T-cell (primary cell): ENCODE measurements around the gene PSORS1C2. TPM values are rescaled to one million over a fixed set of nuclear protein-coding genes. Genes with fewer than 3 reads are reported as not detected.
A peak's percentile ranks its signal among the peaks of the same experiment; 100 is the strongest.

Experiments
- ATAC-seq, 4 experiments: fragments of 200-7000 bp in 3 of 4; fragments of 150-1000 bp in 1 of 4; cut with Tn5 transposase; replicated peaks in 1 of 4; 1 replicate in 3 of 4; 2 replicates in 1 of 4; pipeline ENCODE4 v1.10.0; 2021; ENCODE audit warnings: moderate library complexity in 3 of 4, mild to moderate bottlenecking in 2 of 4, moderate number of reproducible peaks in 1 of 4
- CTCF ChIA-PET, 2 donors: fragments of 300-600 bp; sonication (Branson Sonifier 250); formaldehyde crosslinking; loops; one replicate each; lab custom pipeline; 2022; ENCODE audit warnings: antibody characterized with exemption in 2 of 2; lab: Charles Lee
- POLR2A ChIA-PET, 2 donors: fragments of 300-600 bp; sonication (Branson Sonifier 250); formaldehyde crosslinking; loops; one replicate each; lab custom pipeline; 2022; ENCODE audit warnings: antibody characterized with exemption in 2 of 2; lab: Charles Lee
- DNase-seq, 35 experiments: peaks; one replicate each; pipeline versions ENCODE4 v3.0.0 to v3.0.0-alpha.2; 2013 to 2023
- H3K27ac ChIP-seq: one replicate; pipeline ENCODE4 v1.5.1; 2013; ENCODE audit warnings: low read length
- H3K27me3 ChIP-seq, 2 experiments: replicated peaks in 1 of 2; 1 replicate in 1 of 2; 2 replicates in 1 of 2; pipeline versions ENCODE4 v1.6.1 to v1.7.0; 2013; ENCODE audit warnings: low read length in 1 of 2, mixed read lengths in 1 of 2; ENCODE audit not compliant: control insufficient read depth in 2 of 2, insufficient read depth in 2 of 2; ENCODE audit errors: extremely low read depth in 1 of 2
- H3K36me3 ChIP-seq, 2 donors: 1 replicate in 1 of 2; 2 replicates in 1 of 2; pipeline versions ENCODE4 v1.6.1 to v1.7.0; 2013; ENCODE audit warnings: low read length in 1 of 2; ENCODE audit not compliant: control insufficient read depth in 2 of 2, insufficient read depth in 1 of 2; ENCODE audit errors: extremely low read depth in 1 of 2
- H3K4me1 ChIP-seq, 2 experiments: 1 replicate in 1 of 2; 2 replicates in 1 of 2; pipeline versions ENCODE4 v1.6.1 to v1.7.0; 2013; ENCODE audit warnings: low read length in 2 of 2, mixed read lengths in 1 of 2; ENCODE audit not compliant: insufficient read depth in 2 of 2, control insufficient read depth in 1 of 2; ENCODE audit errors: extremely low read depth in 1 of 2
- H3K4me3 ChIP-seq, 2 donors: 1 replicate in 1 of 2; 2 replicates in 1 of 2; pipeline versions ENCODE4 v1.5.1 to v1.7.0; 2013; ENCODE audit warnings: mild to moderate bottlenecking in 2 of 2, low read length in 1 of 2, moderate library complexity in 1 of 2; ENCODE audit not compliant: control insufficient read depth in 1 of 2; ENCODE audit errors: extremely low read depth in 1 of 2
- H3K9me3 ChIP-seq: 2 replicates; pipeline ENCODE4 v1.7.0; 2013
- H3K27ac Mint-ChIP-seq, 2 donors: one replicate each; pipeline ENCODE4 v1.8.0; 2020 to 2021; ENCODE audit warnings: mild to moderate bottlenecking in 2 of 2, mixed read lengths in 2 of 2
- H3K27me3 Mint-ChIP-seq, 2 donors: one replicate each; pipeline ENCODE4 v1.8.0; 2021 to 2022; ENCODE audit warnings: mixed read lengths in 2 of 2
- H3K36me3 Mint-ChIP-seq: one replicate; pipeline ENCODE4 v1.8.0; 2021; ENCODE audit warnings: mixed read lengths
- H3K4me1 Mint-ChIP-seq, 3 donors: one replicate each; pipeline ENCODE4 v1.8.0; 2020 to 2022; ENCODE audit warnings: mixed read lengths in 3 of 3, mild to moderate bottlenecking in 1 of 3
- H3K4me3 Mint-ChIP-seq, 3 donors: one replicate each; pipeline ENCODE4 v1.8.0; 2020 to 2022; ENCODE audit warnings: mild to moderate bottlenecking in 3 of 3, mixed read lengths in 3 of 3, moderate library complexity in 3 of 3
- H3K9me3 Mint-ChIP-seq, 3 donors: one replicate each; pipeline ENCODE4 v1.8.0; 2020 to 2022; ENCODE audit warnings: mixed read lengths in 3 of 3
- WGBS: methylation state at CpG from one replicate; pipeline ENCODE4 v1.1.5; 2013; ENCODE audit warnings: missing lambda C conversion rate; ENCODE audit not compliant: insufficient coverage; 5-methylcytosine and 5-hydroxymethylcytosine counted together
- total RNA-seq, 35 experiments: library from RNA in 6 of 35; stranded (reverse) in 6 of 35; fragments of 120-200 nt in 1 of 35; gene quantifications; one replicate each; pipeline versions ENCODE4 v1.2.1 to v1.2.4 and lab custom pipeline; 2013 to 2026

PSORS1C2 gene
- total RNA-seq, 5 donors from 2014 or later (not counting 1 experiment from before 2014, with no cell fraction given) = not detected

DNA sequence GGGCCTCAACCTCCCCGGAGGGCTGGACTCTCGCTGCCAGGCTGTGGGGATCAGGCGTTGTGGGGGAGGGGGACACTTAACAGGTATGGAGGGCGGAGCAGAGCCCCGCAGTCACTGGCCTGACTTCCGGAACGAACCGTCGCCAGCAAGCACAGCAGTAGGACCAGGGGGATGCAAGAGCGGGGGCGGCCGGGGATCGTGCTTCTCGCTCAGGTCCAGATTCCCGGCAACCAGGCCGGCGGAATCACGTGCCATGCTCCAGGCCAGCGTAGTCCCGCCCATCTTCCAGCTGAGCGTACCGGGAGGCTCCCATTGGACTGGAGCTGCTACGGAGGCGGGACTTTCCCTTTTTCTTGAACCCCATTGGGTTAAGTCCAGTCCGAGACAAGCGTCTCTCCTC is 41.6 kb upstream of the PSORS1C2 start:
- Histone ChIP-seq H3K4me1 (peaks cover 0 to 21% of the 10 kb centered on the region in 2 experiments), H3K36me3 (no peaks in the 10 kb centered on the region), H3K27ac (no peak overlapping the region), H3K27me3 (no peaks in the 10 kb centered on the region), H3K4me3 (peak overlapping the region; percentile 54 to 57), H3K9me3 (no peaks in the 10 kb centered on the region)
- DNase-seq (peak in 32 of 35 experiments; percentile 21 to 82 (median 52)), ATAC-seq (peak; percentile 86 to 100 (median 94))
- Mint-ChIP-seq H3K27ac (peak overlapping the region; percentile 64 to 85), H3K36me3 (no peaks in the 10 kb centered on the region), H3K4me3 (peak overlapping the region; percentile 72 to 86 (median 85)), H3K4me1 (peaks cover 9 to 29% (median 21%) of the 10 kb centered on the region in 3 donors), H3K9me3 (no peaks in the 10 kb centered on the region), H3K27me3 (no peaks in the 10 kb centered on the region)
- POLR2A ChIA-PET = interaction anchor here in 1 of 2 donors (0.6 kb wide), 1 partner anchor 18 kb away, joined by 3 read pairs; no protein-coding TSS in a partner anchor
- WGBS = 62% methylated on average over 23 of the region's 26 CpGs
- CTCF ChIA-PET = interaction anchor here in 1 of 2 donors (1.1 kb wide), 1 partner anchor 12 kb away, joined by 3 read pairs; no protein-coding TSS in a partner anchor

DNA sequence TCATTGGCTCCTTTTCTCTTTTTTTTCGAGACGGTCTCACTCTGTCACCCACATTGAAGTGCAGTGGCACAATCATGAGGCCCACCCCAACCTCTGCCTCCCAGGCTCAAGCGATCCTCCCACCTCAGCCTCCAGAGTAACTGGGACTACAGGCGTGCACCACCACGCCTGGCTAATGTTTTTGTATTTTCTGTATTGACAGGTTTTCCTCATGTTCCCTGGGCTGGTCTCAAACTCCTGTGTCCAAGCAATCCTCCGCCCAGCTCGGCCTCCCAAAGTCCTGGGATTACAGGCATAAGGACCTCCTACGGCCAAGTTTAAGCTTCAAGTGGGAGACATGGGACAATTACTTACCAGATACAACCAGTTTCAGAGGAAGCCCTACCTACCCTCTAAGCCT is 41.0 kb upstream of the PSORS1C2 start:
- no peaks in the 10 kb centered on the region for H3K36me3 ChIP-seq
- WGBS = 96% methylated on average over 3 of the region's 8 CpGs
- ATAC-seq = no peak
- H3K4me1 Mint-ChIP-seq = peaks cover 9 to 29% (median 21%) of the 10 kb centered on the region in 3 donors
- DNase-seq = no peak
- ChIA-PET POLR2A (no interaction called here), CTCF (interaction anchor here in 1 of 2 donors (1.1 kb wide), 1 partner anchor 12 kb away, joined by 3 read pairs; no protein-coding TSS in a partner anchor)
- no peaks in the 10 kb centered on the region for H3K9me3 Mint-ChIP-seq
- no peaks in the 10 kb centered on the region for H3K36me3 Mint-ChIP-seq
- no peaks in the 10 kb centered on the region for H3K27me3 ChIP-seq
- H3K4me1 ChIP-seq = peaks cover 0 to 27% of the 10 kb centered on the region in 2 experiments
- H3K4me3 ChIP-seq = peak overlapping the region in 1 of 2 donors; percentile 57
- no peaks in the 10 kb centered on the region for H3K9me3 ChIP-seq
- H3K27ac Mint-ChIP-seq = no peak overlapping the region
- H3K27ac ChIP-seq = no peak overlapping the region
- no peaks in the 10 kb centered on the region for H3K27me3 Mint-ChIP-seq
- H3K4me3 Mint-ChIP-seq = peak overlapping the region in 2 of 3 donors; percentile 85 to 86

DNA sequence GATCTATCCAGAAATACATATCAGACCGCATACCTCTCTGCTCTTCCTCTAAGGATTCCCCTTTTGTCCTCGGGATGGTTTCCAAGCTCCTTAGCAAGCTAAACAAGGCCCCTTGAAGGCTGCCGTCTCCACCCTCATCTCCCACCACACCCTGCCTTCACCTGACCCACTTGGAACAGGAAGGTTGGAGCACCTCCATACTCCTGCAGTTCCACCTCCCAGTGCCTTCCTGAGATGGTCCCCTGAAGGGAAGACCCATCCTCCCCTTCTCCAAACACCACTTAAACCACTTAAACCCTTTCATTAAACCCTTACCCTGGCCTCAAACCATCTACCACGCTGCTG is 40.1 kb upstream of the PSORS1C2 start:
- ATAC-seq (no peak), DNase-seq (no peak)
- Mint-ChIP-seq H3K4me1 (peaks cover 9 to 29% (median 21%) of the 10 kb centered on the region in 3 donors), H3K36me3 (no peaks in the 10 kb centered on the region), H3K27ac (no peak overlapping the region), H3K9me3 (no peaks in the 10 kb centered on the region), H3K27me3 (no peaks in the 10 kb centered on the region), H3K4me3 (no peak overlapping the region)
- CTCF ChIA-PET = no interaction called here
- POLR2A ChIA-PET = no interaction called here
- Histone ChIP-seq H3K4me3 (no peak overlapping the region), H3K27me3 (no peaks in the 10 kb centered on the region), H3K9me3 (no peaks in the 10 kb centered on the region), H3K27ac (no peak overlapping the region), H3K4me1 (peaks cover 0 to 27% of the 10 kb centered on the region in 2 experiments), H3K36me3 (no peaks in the 10 kb centered on the region)
- WGBS = 93% methylated on average over 4 of the region's 4 CpGs

DNA sequence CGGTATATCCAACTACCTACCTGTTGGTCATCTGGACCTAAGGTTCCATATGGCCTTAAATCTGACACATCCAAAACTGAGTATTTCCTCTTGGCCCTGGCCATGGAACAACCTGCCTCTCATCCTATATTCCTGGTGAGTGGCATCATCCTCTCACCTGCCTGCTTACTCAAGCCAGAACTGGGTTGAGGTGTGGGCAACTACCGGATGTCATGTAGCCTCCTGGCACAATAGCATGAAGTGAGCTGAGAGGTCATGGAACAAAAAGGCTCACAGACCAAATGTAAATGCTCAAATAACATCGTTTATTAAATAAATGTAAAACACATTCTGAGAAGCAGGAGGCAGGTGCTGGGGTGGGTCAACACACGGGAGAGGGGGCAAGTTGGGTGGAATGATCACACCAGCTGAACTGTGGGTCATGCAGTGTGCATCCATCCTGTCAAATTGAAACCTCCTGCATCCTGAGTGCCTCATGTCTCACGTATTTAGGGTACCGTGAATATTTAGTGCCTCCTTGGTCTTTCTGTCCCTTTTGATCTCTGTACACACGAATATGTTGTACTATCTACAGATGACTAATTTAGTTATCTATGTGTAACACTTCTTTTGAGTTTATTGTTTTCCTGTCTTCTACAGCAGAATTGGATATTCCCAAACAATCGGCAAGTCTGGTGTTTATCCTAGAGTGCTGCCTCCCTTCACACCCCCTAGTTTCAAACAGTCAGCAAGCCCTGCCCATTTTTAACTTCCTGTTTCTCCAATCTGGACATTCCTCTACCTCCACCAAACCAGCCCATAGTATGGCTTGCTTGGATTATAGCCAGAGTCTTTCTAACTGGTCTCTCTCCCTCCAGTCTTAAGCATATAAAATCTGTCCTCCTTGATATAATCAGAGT is 39.5 kb upstream of the PSORS1C2 start:
- DNase-seq = no peak
- ChIA-PET POLR2A (interaction anchor here (0.5 kb wide), 2 partner anchors 593 to 615 kb away, joined by 4 to 9 read pairs; no protein-coding TSS in a partner anchor), CTCF (no interaction called here)
- Mint-ChIP-seq H3K4me1 (peaks cover 9 to 29% (median 21%) of the 10 kb centered on the region in 3 donors), H3K36me3 (no peaks in the 10 kb centered on the region), H3K9me3 (no peaks in the 10 kb centered on the region), H3K27me3 (no peaks in the 10 kb centered on the region), H3K4me3 (no peak overlapping the region), H3K27ac (no peak overlapping the region)
- 0% methylated on average over 1 of the region's 8 CpGs for WGBS
- Histone ChIP-seq H3K27ac (no peak overlapping the region), H3K9me3 (no peaks in the 10 kb centered on the region), H3K4me3 (no peak overlapping the region), H3K4me1 (peaks cover 0 to 27% of the 10 kb centered on the region in 2 experiments), H3K36me3 (no peaks in the 10 kb centered on the region), H3K27me3 (no peaks in the 10 kb centered on the region)
- ATAC-seq = no peak

DNA sequence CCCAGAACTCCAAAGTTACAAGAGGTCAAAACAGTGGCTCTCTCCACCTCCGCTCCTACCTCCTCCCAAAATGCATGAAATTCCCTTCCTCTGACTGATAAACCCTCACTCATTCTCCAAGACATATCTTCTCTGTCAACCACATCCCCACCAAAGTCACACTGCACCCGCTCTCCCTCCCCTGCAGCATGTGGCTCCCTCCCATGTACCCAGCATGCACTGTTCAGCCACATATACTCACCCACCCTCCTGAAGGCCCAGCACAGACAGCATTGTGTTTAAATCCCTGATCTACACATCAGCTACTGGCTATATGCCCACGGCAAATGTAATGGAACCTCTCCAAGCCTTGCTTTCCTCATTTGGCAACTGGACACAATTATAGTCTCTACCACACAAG is 37.1 kb upstream of the PSORS1C2 start:
- peak in 1 of 4 experiments; percentile 48 for ATAC-seq
- no peaks in the 10 kb centered on the region for H3K27me3 Mint-ChIP-seq
- H3K9me3 Mint-ChIP-seq = no peaks in the 10 kb centered on the region
- no peaks in the 10 kb centered on the region for H3K36me3 Mint-ChIP-seq
- no peaks in the 10 kb centered on the region for H3K27me3 ChIP-seq
- no peaks in the 10 kb centered on the region for H3K9me3 ChIP-seq
- H3K4me1 ChIP-seq = peaks cover 0 to 27% of the 10 kb centered on the region in 2 experiments
- H3K4me1 Mint-ChIP-seq = peaks cover 9 to 29% (median 21%) of the 10 kb centered on the region in 3 donors
- H3K27ac Mint-ChIP-seq = no peak overlapping the region
- no peak overlapping the region for H3K4me3 ChIP-seq
- ChIA-PET POLR2A (interaction anchor here in 1 of 2 donors (0.9 kb wide), 1 partner anchor 13 kb away, joined by 3 read pairs; no protein-coding TSS in a partner anchor), CTCF (no interaction called here)
- no peak overlapping the region for H3K4me3 Mint-ChIP-seq
- no peak overlapping the region for H3K27ac ChIP-seq
- 59% methylated on average over 3 of the region's 3 CpGs for WGBS
- DNase-seq = peak in 2 of 35 experiments; percentile 37 to 43
- H3K36me3 ChIP-seq = no peaks in the 10 kb centered on the region

DNA sequence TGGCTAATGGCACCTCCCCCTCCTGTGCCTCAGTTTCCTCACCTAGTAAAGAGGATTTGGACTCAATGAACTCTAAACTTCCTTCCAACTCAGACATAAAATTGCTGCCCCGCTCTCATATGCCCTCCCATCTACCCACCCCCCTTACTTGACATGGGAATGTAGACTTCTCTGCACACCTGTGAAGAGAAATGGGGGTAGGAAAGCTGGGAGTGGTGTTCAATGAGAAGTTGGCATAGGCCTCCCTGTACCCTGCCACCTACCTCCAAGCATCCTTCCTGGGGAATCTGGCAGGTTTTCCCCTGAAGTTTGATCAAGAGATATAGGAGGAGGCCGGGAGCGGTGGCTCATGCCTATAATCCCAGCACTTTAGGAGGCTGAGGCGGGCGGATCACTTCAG is 35.5 kb upstream of the PSORS1C2 start:
- no peak for ATAC-seq
- DNase-seq = no peak
- Mint-ChIP-seq H3K27me3 (no peaks in the 10 kb centered on the region), H3K27ac (no peak overlapping the region), H3K36me3 (no peaks in the 10 kb centered on the region), H3K9me3 (no peaks in the 10 kb centered on the region), H3K4me1 (peaks cover 9 to 18% (median 14%) of the 10 kb centered on the region in 3 donors), H3K4me3 (no peak overlapping the region)
- Histone ChIP-seq H3K4me1 (peaks cover 0 to 21% of the 10 kb centered on the region in 2 experiments), H3K4me3 (no peak overlapping the region), H3K27me3 (no peaks in the 10 kb centered on the region), H3K27ac (no peak overlapping the region), H3K9me3 (no peaks in the 10 kb centered on the region), H3K36me3 (no peaks in the 10 kb centered on the region)
- ChIA-PET POLR2A (no interaction called here), CTCF (no interaction called here)
- WGBS = 100% methylated on average over 3 of the region's 5 CpGs
